KMS-11 (cell line): ENCODE results near the gene LGALSL.

Source experiments
- H2AFZ ChIP-seq: fragments of 200-600 bp; sonication (generic); 2 replicates; pipeline ENCODE4 v1.6.1; 2016; ENCODE audit warnings: antibody characterized with exemption, mixed run types, low read depth
- H3K27ac ChIP-seq: fragments of 200-600 bp; sonication (generic); 2 replicates; pipeline ENCODE4 v1.6.1; 2016; ENCODE audit warnings: mild to moderate bottlenecking, mixed run types
- H3K27me3 ChIP-seq: fragments of 200-600 bp; sonication (generic); 2 replicates; pipeline ENCODE4 v1.6.1; 2017; ENCODE audit warnings: mild to moderate bottlenecking, low read depth, mixed run types, moderate library complexity; ENCODE audit not compliant: insufficient read depth
- H3K36me3 ChIP-seq: fragments of 200-600 bp; sonication (generic); 2 replicates; pipeline ENCODE4 v1.6.1; 2017; ENCODE audit warnings: mild to moderate bottlenecking, mixed run types; ENCODE audit not compliant: insufficient read depth
- H3K4me1 ChIP-seq: fragments of 200-600 bp; sonication (generic); 2 replicates; pipeline ENCODE4 v1.6.1; 2016; ENCODE audit warnings: mild to moderate bottlenecking, low read depth, mixed run types; ENCODE audit not compliant: poor library complexity, severe bottlenecking
- H3K4me2 ChIP-seq: fragments of 200-600 bp; sonication (generic); 2 replicates; pipeline ENCODE4 v1.7.0; 2016; ENCODE audit warnings: mild to moderate bottlenecking, mixed run types
- H3K4me3 ChIP-seq: fragments of 200-600 bp; sonication (generic); IDR thresholded peaks from 2 replicates; pipeline ENCODE4 v1.6.1; 2017; ENCODE audit warnings: low read depth, low read length, mixed read lengths; ENCODE audit not compliant: insufficient read depth
- H3K79me2 ChIP-seq: fragments of 200-600 bp; sonication (generic); 2 replicates; pipeline ENCODE4 v1.6.1; 2016; ENCODE audit warnings: low read depth, mixed run types; ENCODE audit not compliant: insufficient read depth
- H3K9ac ChIP-seq: fragments of 200-600 bp; sonication (generic); 2 replicates; pipeline ENCODE4 v1.6.1; 2016; ENCODE audit warnings: mild to moderate bottlenecking, mixed run types
- H4K20me1 ChIP-seq: fragments of 200-600 bp; sonication (generic); 2 replicates; pipeline ENCODE4 v1.6.1; 2016; ENCODE audit warnings: mild to moderate bottlenecking, mixed run types; ENCODE audit not compliant: insufficient read depth
- CTCF ChIP-seq: fragments of 200-600 bp; sonication (generic); conservative IDR thresholded peaks from 2 replicates; pipeline ENCODE4 v1.6.1; 2017; ENCODE audit warnings: low read depth, mild to moderate bottlenecking, antibody characterized with exemption, low read length, moderate library complexity, mixed read lengths

Gene LGALSL

DNA sequence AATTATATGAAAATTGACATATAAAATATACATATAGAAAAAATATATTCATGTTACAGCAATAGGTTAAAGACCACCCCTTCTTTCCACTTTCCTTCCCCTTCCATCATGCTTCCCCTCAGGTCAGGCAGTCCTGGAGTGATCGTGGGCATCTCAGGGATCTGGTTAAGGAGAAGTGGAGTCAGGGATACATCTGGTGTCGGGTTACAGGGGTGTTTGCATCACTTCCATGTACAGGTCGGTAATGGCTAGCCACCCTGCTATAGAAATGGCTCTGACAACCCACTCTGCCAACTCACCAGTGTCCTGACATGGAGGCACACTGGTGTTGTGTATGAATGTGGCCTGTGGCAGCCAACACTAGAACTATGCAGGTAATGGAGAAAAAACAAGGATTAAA, 36.3 kb upstream of the LGALSL start:
- H2AFZ ChIP-seq, result no peak overlapping the region

GRCh38 chr2:64419596-64420165, 34.3 kb upstream of the LGALSL start:
- no peak overlapping the region for H3K27ac ChIP-seq
- no peaks in the 10 kb centered on the region for H3K79me2 ChIP-seq
- no peak overlapping the region for H3K9ac ChIP-seq
- H2AFZ ChIP-seq, result no peak overlapping the region
- H3K36me3 ChIP-seq, result no peaks in the 10 kb centered on the region
- no peak overlapping the region for H3K4me3 ChIP-seq
- no peaks in the 10 kb centered on the region for H3K27me3 ChIP-seq
- no peaks in the 10 kb centered on the region for H4K20me1 ChIP-seq
- TF ChIP-seq CTCF, result no peak
- no peaks in the 10 kb centered on the region for H3K4me1 ChIP-seq
- no peak overlapping the region for H3K4me2 ChIP-seq

More for the DNA sequence above, 36.3 kb upstream of the LGALSL start:
- no peak overlapping the region for H3K27ac ChIP-seq
- no peaks in the 10 kb centered on the region for H3K79me2 ChIP-seq
- TF ChIP-seq CTCF, result no peak
- no peaks in the 10 kb centered on the region for H4K20me1 ChIP-seq
- no peaks in the 10 kb centered on the region for H3K4me1 ChIP-seq
- no peaks in the 10 kb centered on the region for H3K36me3 ChIP-seq
- no peak overlapping the region for H3K9ac ChIP-seq
- H3K4me2 ChIP-seq, result no peak overlapping the region
- H3K4me3 ChIP-seq, result no peak overlapping the region
- no peaks in the 10 kb centered on the region for H3K27me3 ChIP-seq

GRCh38 chr2:64420677-64421076, 33.3 kb upstream of the LGALSL start:
- no peaks in the 10 kb centered on the region for H3K79me2 ChIP-seq
- H2AFZ ChIP-seq, result no peak overlapping the region

DNA sequence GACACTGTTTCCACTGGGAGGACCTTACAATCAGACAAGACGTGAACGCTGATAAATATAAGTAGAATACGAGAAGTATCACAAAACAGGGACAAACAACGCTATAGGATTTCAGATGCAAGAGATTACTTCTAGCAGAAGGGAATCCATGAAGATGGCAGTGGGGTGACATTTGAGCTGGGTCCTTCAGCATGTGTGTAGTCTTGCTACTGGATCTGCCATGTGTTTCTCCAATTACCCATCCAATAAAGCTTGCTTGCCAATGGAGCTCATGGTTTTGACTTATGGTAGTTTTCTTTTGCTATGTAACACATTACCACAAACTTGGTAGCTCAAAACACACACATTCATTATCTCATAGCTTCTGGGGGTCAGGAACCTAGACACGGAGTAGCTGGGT, 32.8 kb upstream of the LGALSL start:
- no peak for TF ChIP-seq CTCF
- H3K79me2 ChIP-seq, result no peaks in the 10 kb centered on the region
- no peaks in the 10 kb centered on the region for H3K27me3 ChIP-seq
- H3K27ac ChIP-seq, result no peak overlapping the region
- H2AFZ ChIP-seq, result no peak overlapping the region
- no peak overlapping the region for H3K9ac ChIP-seq
- H3K4me3 ChIP-seq, result no peak overlapping the region
- no peaks in the 10 kb centered on the region for H3K4me1 ChIP-seq
- H3K36me3 ChIP-seq, result no peaks in the 10 kb centered on the region
- H4K20me1 ChIP-seq, result no peaks in the 10 kb centered on the region
- no peak overlapping the region for H3K4me2 ChIP-seq

More at GRCh38 chr2:64420677-64421076, 33.3 kb upstream of the LGALSL start:
- Histone ChIP-seq H3K36me3 (no peaks in the 10 kb centered on the region), H3K4me3 (no peak overlapping the region), H3K9ac (no peak overlapping the region), H4K20me1 (no peaks in the 10 kb centered on the region), H3K27me3 (no peaks in the 10 kb centered on the region), H3K4me1 (no peaks in the 10 kb centered on the region), H3K4me2 (no peak overlapping the region), H3K27ac (no peak overlapping the region)
- no peak for TF ChIP-seq CTCF
